Prostate gland (tissue), 2 donors: ENCODE data around the gene RNASEH2B.

Source experiments
- POLR2AphosphoS5 ChIP-seq: sonication (generic); formaldehyde crosslinking; IDR thresholded peaks from one replicate; pipeline ENCODE4 v1.6.1; 2017; ENCODE audit warnings: antibody characterized with exemption
- TF ChIP-seq, protein P1 (sequence below), 4 experiments: fragments of 200-600 bp in 2 of 4; fragments of 450-650 bp in 2 of 4; sonication (generic) in 2 of 4; IDR thresholded peaks; 1 replicate in 3 of 4; 2 replicates in 1 of 4; pipeline ENCODE4 v1.5.1; 2016 to 2019; ENCODE audit warnings: antibody characterized with exemption in 4 of 4, mild to moderate bottlenecking in 2 of 4, moderate library complexity in 2 of 4

DNA sequence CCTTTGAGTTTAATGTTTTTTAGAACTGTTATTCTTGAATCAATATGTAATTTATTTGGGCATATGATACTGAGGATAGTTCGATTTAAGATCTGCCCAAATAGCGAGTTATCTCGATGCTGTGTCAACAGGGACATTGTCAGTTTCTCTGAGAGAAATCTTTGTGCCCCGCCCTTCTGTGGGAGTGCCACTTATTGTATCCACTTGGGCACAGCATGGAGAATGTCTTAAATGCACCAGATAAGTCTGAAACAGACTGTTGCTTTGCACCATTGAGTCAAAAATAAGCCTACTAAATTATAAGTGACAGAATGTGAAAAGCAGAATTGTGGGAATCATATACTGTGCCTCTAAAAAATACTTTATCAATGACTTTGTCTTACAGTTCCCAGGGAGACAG is 45.6 kb downstream of the RNASEH2B start:
- TF ChIP-seq, protein P1, sequence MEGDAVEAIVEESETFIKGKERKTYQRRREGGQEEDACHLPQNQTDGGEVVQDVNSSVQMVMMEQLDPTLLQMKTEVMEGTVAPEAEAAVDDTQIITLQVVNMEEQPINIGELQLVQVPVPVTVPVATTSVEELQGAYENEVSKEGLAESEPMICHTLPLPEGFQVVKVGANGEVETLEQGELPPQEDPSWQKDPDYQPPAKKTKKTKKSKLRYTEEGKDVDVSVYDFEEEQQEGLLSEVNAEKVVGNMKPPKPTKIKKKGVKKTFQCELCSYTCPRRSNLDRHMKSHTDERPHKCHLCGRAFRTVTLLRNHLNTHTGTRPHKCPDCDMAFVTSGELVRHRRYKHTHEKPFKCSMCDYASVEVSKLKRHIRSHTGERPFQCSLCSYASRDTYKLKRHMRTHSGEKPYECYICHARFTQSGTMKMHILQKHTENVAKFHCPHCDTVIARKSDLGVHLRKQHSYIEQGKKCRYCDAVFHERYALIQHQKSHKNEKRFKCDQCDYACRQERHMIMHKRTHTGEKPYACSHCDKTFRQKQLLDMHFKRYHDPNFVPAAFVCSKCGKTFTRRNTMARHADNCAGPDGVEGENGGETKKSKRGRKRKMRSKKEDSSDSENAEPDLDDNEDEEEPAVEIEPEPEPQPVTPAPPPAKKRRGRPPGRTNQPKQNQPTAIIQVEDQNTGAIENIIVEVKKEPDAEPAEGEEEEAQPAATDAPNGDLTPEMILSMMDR (IDR thresholded peaks at IDR 0.05), result no peak
- no peak for TF ChIP-seq POLR2AphosphoS5
